BJ (cell line): ENCODE data around the gene LAMA2. TPM values are rescaled to one million over a fixed set of nuclear protein-coding genes. Genes with fewer than 3 reads are reported as not detected.

Source experiments
- CTCF ChIA-PET: fragments of 350-600 bp; formaldehyde crosslinking; extraction: SDS; loops from one replicate; lab custom pipeline; 2021; ENCODE audit warnings: antibody characterized with exemption, inconsistent platforms; lab: Yijun Ruan, JAX
- POLR2A ChIA-PET: fragments of 300-600 bp; sonication (Branson Sonifier 250); formaldehyde crosslinking; extraction: SDS; loops from one replicate; lab custom pipeline; 2021; ENCODE audit warnings: antibody characterized with exemption; lab: Charles Lee
- DNase-seq: peaks from one replicate; pipeline ENCODE4 v3.0.0-alpha.2; 2011; ENCODE audit warnings: low read depth
- H3K27me3 ChIP-seq: 2 replicates; pipeline ENCODE4 v1.6.0; 2011; ENCODE audit warnings: low read length; ENCODE audit not compliant: control insufficient read depth, insufficient read depth
- H3K36me3 ChIP-seq: 2 replicates; pipeline ENCODE4 v1.5.1; 2011; ENCODE audit warnings: low read length; ENCODE audit not compliant: control insufficient read depth, insufficient read depth
- H3K4me3 ChIP-seq: 2 replicates; pipeline ENCODE4 v1.5.1; 2011; ENCODE audit warnings: low read depth, mild to moderate bottlenecking, control low read depth, low read length
- CTCF ChIP-seq: IDR thresholded peaks from 2 replicates; pipeline ENCODE4 v1.5.1; 2011; ENCODE audit warnings: low read depth, mild to moderate bottlenecking, control low read depth, inconsistent platforms, low read length, moderate library complexity; ENCODE audit not compliant: insufficient read depth
- polyA plus RNA-seq: library from polyadenylated mRNA; depleted of rRNA; stranded (reverse); fragments of >200 nt; gene quantifications from 2 replicates; pipeline ENCODE4 v1.2.3, GENCODE V29; 2011

LAMA2 gene
- polyA plus RNA-seq, 1 experiment = 50.0 TPM

DNA sequence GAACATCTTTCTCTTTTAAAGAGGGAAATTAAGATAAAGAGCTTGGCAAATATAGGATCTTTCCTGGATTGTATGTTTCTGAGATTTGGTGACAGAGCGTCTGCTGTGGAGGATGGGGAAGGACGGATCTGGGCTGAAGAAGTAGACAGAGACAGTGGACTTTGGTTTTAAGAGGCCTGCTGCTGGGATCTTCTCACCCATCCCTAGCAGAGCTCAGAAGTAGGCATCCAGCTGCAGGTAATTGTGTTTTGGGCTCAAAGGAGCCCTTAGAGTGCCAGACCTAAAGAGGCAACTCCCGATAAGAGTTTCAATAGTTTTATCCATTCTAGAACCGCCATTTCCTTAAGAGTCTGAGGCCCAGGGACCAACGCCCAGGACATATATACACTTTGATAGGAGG is 20.8 kb downstream of the LAMA2 start:
- DNase-seq = no peak
- H3K36me3 ChIP-seq = no peaks in the 10 kb centered on the region
- POLR2A ChIA-PET = no interaction called here
- no peak overlapping the region for H3K4me3 ChIP-seq
- CTCF ChIA-PET = interaction anchor here (1.4 kb wide), 1 partner anchor 11 kb away, joined by 4 read pairs; no protein-coding TSS in a partner anchor
- H3K27me3 ChIP-seq = no peaks in the 10 kb centered on the region
- TF ChIP-seq CTCF = no peak

GRCh38 chr6:128914051-128914450 is 31.1 kb downstream of the LAMA2 start:
- Histone ChIP-seq H3K36me3 (no peaks in the 10 kb centered on the region), H3K27me3 (no peaks in the 10 kb centered on the region), H3K4me3 (no peak overlapping the region)
- ChIA-PET CTCF (interaction anchor here (0.6 to 1.0 kb wide), 2 partner anchors 10 to 55 kb away, joined by 3 to 4 read pairs; no protein-coding TSS in a partner anchor), POLR2A (no interaction called here)
- TF ChIP-seq CTCF = no peak
- no peak for DNase-seq

- DNase-seq = no peak
- Histone ChIP-seq H3K4me3 (no peak overlapping the region), H3K27me3 (no peaks in the 10 kb centered on the region), H3K36me3 (no peaks in the 10 kb centered on the region)
- CTCF ChIA-PET = no interaction called here
- POLR2A ChIA-PET = interaction anchor here (0.6 kb wide), 1 partner anchor 11 kb away, joined by 3 read pairs; no protein-coding TSS in a partner anchor
- no peak for TF ChIP-seq CTCF
Measured at GRCh38 chr6:128918886-128919285, 35.9 kb downstream of the LAMA2 start.

DNA sequence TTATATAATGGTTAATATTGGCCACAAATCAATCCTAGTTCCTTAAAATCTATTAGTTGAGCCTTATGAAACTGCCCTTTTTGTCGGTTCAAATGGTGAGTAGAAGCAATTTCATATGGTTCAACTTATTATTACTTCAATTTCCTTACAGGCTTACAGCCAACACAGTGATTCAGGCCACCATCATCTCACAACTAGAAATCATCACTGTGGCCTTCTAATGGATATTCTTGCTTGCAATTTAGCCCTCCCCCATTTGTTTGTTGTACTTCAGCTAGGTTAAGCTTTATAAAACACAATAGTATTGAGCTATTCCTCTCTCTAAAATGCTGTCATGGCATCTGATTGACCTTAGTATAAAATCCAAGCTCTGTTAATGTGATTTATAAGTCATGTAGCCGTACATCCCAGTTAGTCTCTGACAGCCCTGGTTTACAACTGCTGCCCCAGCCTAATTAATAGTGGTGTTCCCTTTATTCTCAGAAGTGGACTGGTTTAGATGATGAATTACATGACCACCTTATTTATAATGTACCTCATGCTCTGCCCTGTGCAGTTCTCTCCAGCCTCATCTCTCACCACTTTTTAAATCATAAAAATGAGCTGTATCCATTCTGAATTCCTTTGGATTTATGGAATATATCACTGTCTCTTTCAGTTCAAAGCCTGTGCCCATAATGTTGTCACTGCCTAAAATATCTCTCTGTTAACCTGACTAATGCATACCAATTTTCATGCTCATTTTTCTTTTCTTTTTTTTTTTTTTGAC is 36.7 kb downstream of the LAMA2 start:
- ChIA-PET POLR2A (interaction anchor here (0.6 kb wide), 1 partner anchor 10 kb away, joined by 3 read pairs; no protein-coding TSS in a partner anchor), CTCF (no interaction called here)
- TF ChIP-seq CTCF = no peak
- Histone ChIP-seq H3K27me3 (no peaks in the 10 kb centered on the region), H3K36me3 (no peaks in the 10 kb centered on the region), H3K4me3 (no peak overlapping the region)
- DNase-seq = peak; percentile 38

- H3K27me3 ChIP-seq = no peaks in the 10 kb centered on the region
- no peak overlapping the region for H3K4me3 ChIP-seq
- ChIA-PET POLR2A (no interaction called here), CTCF (no interaction called here)
- TF ChIP-seq CTCF = no peak
- H3K36me3 ChIP-seq = no peaks in the 10 kb centered on the region
- DNase-seq = no peak
Measured at GRCh38 chr6:128925765-128926164, 42.8 kb downstream of the LAMA2 start.
